ENCODE measurements around the gene ACBD4.
A peak's percentile ranks its signal among the peaks of the same experiment; 100 is the strongest.

The ACBD4 gene

DNA sequence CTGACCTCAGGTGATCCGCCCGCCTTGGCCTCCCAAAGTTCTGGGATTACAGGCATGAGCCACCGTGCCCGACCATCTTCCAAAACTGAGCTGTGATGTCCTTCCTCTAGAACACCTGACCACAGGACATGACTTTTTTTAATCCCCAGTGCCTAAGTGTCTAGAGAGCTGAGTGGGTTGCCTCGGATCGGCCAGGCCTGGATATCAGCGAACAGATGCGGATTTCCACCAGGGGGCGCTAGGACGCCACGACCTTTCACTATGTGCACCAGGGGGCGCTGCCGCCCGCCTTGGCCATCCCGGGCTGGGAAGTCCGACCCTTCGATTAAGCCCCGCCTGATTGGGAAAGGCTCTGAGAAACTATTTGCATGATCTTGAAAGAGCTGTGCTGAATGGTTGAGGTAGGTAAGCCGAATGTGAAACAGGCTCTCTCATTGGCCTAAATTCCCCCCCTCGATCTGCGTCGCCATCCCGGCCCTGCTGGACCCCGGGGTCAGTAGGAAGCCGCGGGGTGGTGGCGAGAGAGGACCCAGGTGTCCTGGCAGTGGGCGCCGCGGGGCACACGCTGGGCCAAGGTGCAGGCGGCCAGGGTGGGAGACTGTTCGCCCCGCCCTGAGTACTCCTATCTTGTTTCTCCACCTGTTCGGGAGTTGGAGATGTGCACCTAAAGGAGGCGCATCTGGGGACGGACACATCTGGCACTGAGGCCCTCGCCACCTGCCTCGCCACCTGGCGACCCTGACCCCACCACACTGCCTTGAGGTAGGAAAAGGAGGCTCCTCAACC lies at the start of gene ACBD4:
Gene ACBD4, plus strand, starts transcription at position 496 of the 786 bp plus-strand sequence. CDS start 458 bp downstream, outside the sequence.
- DNase-seq (ENCODE audit: low read depth): peak; percentile 95

GRCh38 chr17:45086391-45086790 lies 49.1 kb upstream of the ACBD4 start:
- no peak for DNase-seq (ENCODE audit: low read depth)

GRCh38 chr17:45086865-45087503 lies 48.5 kb upstream of the ACBD4 start:
- DNase-seq (ENCODE audit: low read depth): no peak

DNA sequence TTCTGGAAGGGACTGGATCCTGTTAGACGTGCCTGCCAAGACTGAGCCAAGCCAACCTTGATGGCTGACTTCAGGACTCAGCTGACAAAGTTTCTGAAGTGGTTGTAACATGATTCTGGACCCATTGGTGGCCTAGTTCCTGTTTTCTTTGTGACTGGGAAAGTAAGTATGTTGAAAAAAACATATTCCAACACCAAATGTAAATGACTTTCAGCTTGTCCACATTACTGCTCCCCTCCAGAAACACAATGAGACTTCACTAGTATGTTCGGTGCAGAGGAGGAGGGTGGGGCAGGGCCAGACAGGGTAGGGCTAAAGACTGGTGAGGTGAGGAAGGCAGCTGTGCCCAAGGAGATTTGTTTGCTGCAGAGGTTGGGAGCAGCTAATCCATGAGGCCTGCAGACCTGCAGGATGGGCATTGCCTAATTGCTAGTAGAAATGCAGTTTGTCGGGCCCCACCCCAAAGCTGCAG lies 47.9 kb upstream of the ACBD4 start:
- peak; percentile 82 for DNase-seq (ENCODE audit: low read depth)

- DNase-seq (ENCODE audit: low read depth): no peak
These were observed 47.5 kb upstream of the ACBD4 start for GRCh38 chr17:45087978-45088377.

DNA sequence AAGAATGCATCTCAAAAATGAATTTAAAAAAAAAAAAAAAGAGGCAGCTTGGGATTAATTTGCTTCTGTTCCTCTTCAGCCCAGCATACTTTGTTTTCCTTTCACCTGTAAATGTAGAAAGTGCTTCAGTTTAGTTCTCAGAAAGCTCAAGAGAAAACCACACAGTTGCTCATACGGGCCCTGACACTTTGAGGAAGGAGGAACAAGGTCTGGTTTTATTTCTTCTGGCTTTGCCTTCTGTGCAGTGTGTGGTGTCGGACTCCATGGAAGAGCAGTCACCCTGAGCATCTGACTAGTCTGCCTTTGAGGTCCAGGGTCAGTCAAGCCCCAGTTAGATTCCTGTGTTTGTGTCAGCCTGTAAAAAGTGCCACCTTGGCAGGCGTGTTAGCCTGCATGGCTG lies 46.7 kb upstream of the ACBD4 start:
- DNase-seq (ENCODE audit: low read depth): no peak

DNA sequence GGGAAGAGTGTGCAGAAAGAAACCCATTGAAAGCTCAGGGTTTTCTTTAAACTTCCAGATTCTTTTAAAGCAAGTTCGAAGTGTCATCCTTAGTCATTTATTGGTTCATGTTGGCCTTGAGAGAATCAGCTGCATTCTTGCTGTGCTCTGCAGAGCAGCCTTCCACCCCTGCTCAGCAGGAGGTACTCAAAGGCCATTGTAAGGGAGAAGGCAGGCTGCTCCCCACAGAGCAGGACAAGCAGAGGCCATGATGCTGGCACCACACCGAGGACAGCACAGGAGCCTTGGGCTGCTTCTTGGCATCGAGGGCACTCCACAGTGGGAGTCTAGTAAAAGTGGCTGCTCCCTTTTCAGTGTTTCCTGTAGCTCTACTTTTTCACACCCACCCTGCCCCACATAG lies 44.8 kb upstream of the ACBD4 start:
- peak; percentile 38 for DNase-seq (ENCODE audit: low read depth)

DNA sequence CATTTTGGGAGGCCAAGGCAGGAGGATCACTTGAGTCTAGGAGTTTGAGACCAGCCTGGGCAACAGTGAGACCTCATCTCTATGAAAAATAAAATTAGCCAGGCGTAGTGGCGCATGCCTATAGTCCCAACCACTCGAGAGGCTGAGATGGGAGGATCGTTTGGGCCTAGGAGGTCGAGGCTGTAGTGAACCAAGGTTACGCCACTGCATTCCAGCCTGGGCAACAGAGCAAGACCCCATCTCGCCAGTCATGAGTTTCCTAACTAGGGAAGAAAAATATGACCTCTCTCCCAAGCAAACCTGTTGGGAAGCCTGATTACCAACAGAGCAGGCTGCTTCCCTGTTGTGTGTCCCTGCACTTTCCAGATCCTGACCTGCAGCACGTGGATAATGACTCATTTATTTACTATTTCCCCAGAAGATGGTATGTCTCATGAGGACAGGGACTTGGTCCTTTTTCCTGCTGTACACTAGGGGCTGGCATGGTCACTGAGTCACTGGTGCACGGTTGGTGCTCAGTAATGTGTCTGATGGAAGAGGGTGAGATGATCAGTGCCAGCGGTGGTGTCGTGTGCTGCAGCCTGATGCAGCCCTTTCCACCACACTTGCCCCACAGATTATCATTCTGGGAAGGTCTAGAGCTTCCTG lies 43.6 kb upstream of the ACBD4 start:
- peak; percentile 22 for DNase-seq (ENCODE audit: low read depth)

DNA sequence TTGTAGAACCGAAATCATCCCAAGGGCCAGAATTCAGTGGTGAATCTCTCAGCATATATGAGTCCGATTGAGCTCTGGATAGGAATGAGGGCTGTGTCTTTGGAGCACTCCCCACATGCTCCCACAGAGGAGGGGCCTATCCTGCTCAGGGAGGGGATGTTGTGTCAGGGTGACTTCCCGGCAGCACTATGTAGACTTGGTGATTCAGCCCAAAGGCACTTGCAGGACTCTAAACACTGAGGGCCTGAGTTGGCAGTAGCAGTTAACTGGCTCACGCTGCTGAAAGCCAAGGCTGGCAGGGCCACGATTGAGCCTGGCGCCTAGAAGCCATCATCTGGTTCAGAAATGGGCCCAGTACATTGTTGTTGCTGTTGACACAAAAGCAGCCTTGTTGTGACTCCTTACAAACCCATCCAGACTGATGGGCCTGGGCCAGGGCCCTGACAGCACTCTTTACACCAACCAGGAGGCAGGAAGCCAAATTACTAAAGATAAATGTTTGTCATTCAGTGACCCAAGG lies 42.5 kb upstream of the ACBD4 start:
- DNase-seq (ENCODE audit: low read depth): peak; percentile 99

DNA sequence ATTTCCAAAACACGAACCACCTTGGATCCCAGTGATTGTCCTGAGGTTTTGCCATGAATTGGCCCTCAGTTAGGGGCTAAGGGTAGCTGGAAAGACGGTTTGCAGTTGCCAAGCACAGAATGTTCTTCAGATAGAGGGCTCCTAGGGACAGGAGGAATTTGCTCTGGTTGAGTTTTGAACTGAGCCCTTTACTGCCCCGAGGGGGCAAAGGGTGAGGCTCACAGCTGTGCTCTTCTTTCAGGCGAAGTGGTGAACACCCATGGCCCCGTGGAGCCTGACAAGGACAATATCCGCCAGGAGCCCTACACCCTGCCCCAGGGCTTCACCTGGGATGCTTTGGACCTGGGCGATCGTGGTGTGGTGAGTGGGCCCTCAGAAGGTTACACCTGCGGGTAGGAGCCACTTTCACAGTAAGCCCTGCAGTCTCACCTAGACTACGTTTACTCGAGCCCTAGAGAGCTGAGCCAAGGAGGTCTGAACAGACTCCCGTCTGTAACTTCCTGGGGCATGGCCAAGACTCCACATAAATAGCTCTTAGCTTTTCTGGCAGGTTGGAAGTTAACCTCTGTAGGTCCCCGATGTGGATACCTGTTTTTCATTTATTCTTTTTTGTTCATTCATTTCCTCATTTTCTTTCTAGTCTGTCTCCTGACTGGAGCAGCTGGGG lies 41.9 kb upstream of the ACBD4 start:
- DNase-seq (ENCODE audit: low read depth): no peak

DNA sequence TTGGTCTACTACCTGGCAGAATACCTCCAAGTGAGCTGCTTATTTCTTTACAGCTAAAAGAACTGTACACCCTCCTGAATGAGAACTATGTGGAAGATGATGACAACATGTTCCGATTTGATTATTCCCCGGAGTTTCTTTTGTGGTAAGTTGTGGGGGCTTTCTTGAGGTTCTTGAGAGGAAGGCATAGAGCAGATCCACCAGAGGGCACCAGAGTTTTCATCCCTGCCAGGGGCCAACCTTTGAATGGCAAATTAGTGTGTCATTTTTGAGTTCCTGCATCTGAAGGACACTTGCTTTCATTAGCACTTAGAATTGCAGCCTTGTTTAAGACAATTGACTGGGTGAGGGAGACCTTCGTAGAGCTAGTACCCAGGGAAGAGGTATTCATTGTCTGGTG lies 39.3 kb upstream of the ACBD4 start:
- peak; percentile 35 for DNase-seq (ENCODE audit: low read depth)

- no peak for DNase-seq (ENCODE audit: low read depth)
These were observed 38.6 kb upstream of the ACBD4 start for GRCh38 chr17:45096926-45097325.

DNA sequence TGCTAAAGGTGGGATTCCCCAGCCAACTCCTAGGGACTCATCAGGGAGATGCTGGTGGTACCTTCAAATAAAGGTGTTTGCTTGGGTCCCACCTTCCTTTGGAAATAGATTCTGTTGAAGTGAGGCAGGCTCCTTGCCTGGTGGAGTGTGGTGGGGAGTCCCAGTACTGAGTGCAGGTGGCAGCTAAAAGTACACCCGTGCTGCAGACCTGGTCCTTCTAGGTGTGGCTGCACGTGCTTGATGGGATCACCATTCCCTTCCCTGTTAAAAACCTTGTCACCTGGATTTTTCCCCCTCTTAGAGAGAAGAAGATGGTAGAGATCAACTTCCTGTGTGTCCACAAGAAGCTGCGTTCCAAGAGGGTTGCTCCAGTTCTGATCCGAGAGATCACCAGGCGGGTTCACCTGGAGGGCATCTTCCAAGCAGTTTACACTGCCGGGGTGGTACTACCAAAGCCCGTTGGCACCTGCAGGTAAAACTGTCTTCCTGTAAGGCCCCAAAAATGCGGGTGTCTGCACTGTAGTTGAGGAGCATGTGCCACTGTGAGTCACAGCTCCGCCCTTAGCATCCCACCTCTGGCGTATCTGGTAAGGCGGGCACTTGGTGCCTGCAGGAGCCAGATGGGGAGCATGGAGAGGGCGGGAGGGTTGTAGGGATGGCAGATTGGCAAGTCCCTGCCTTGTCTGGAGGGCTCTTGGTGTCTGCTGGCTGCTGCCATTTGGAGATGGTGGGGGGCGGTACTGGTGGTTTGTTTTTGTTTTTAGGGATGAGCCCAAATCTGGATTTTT lies 37.2 kb upstream of the ACBD4 start:
- no peak for DNase-seq (ENCODE audit: low read depth)

GRCh38 chr17:45098869-45099616 lies 36.4 kb upstream of the ACBD4 start:
- peak; percentile 78 for DNase-seq (ENCODE audit: low read depth)

- DNase-seq (ENCODE audit: low read depth): no peak
These were observed 34.0 kb upstream of the ACBD4 start for GRCh38 chr17:45101546-45101882.

DNA sequence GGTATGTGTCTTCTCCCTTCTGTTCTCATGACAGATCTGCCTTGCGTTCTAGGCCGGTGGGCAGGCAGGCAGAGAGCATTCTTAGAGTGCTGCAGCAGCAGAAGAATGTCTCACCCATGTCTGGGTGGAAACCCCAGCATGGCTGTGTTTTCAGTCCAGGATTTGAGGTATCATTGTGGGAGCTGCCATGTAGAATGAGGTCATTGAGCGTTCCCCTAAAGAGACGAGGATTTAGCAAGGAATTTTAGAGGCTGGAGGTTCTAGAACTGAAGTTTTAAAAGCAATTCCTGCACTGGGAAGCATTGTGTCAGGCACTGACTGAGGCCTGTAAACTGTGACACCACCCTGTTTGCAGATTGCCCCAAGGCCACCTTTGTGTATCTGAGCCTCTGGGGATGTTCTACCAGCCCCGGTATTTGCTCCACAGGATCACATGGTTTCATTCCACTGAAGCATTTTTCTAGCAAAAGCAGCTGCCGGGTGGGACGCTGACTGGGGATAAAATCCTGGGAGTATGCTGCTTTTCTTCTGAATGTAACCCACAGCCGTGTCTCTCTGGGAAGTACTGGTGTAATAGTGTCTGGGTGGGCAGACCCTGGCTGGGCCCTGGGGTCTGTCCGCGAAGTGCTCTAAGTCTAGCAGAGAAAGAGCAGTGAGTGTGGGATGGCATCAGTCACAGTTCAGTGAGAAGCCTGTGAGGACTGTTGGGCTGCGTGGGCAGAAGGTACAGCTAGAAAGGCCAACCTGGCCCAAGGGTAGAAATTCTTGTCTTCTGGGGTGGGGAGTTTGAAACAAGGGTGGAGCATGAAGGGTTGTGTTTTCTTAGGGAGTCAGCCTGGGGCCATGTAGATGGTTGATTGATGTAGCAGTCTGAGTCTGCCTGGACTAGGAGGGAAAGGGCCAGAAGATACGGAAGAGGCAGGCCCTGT lies 33.3 kb upstream of the ACBD4 start:
- DNase-seq (ENCODE audit: low read depth): peak; percentile 25

DNA sequence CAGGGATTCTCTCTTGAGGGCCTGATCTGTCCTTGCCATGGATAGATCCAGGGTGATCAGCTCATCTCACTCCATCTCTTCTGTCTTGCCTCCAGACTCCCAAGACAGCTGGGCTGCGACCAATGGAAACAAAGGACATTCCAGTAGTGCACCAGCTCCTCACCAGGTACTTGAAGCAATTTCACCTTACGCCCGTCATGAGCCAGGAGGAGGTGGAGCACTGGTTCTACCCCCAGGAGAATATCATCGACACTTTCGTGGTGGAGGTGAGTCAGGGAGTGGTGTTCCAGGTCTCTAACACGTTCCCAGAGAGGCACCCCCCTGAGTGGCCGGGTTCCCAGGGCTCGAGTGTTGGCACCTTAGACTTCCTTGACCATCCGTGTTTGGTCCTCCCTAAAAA lies 32.6 kb upstream of the ACBD4 start:
- no peak for DNase-seq (ENCODE audit: low read depth)

DNA sequence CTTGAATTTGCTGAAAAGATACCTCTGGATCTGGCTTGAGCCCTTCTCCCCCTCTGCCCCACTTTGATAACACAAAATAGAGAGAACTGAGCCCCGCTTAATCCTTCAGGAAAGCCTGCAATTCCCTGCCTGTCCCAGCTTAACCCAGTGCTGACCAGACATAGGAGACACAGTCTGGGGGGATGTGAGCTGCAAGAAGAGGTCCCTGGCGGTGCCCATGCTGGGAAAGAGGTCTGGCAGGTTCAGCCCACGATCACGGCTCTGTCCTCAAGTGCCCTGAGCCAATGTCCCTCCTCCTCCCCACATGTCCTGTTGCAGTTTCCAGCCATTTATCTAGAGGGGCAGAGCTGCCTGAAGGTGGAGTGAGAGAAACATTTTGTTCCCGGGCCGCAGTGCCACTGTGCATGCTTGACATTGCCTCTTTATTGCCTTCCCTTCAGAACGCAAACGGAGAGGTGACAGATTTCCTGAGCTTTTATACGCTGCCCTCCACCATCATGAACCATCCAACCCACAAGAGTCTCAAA lies 32.2 kb upstream of the ACBD4 start:
- DNase-seq (ENCODE audit: low read depth): no peak

DNA sequence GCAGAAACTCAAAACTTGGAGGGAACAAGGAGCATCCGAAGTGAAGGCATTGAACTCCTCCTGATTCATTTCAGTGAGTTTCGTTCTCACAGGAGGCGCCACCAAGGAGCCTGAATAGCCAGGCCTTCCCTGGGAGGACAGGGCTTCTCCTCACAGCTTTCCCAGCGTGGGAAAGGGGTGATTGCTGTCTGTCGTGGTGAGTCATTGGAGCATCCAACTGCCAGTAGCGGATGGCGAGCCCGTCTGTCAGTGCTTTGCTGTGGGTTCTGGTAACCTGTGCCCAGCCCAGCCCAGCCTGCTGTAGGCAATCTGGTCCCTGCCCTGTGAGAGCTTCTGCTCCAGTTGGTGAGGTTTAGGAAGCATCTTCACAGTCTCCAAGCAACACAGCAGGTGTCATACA lies 31.5 kb upstream of the ACBD4 start:
- no peak for DNase-seq (ENCODE audit: low read depth)

Data from fibroblast of gingiva (primary cell).